ENCODE measurements around the gene PLXNA1. TPM values are rescaled to one million over a fixed set of nuclear protein-coding genes. Genes with fewer than 3 reads are reported as not detected.

PLXNA1 gene
- total and polyA plus RNA-seq, 2 experiments from 2014 or later = 11.0 to 73.5 TPM

GRCh38 chr3:126944089-126944965, 38.6 kb upstream of the PLXNA1 start (continued):
- TF ChIP-seq, protein P1, sequence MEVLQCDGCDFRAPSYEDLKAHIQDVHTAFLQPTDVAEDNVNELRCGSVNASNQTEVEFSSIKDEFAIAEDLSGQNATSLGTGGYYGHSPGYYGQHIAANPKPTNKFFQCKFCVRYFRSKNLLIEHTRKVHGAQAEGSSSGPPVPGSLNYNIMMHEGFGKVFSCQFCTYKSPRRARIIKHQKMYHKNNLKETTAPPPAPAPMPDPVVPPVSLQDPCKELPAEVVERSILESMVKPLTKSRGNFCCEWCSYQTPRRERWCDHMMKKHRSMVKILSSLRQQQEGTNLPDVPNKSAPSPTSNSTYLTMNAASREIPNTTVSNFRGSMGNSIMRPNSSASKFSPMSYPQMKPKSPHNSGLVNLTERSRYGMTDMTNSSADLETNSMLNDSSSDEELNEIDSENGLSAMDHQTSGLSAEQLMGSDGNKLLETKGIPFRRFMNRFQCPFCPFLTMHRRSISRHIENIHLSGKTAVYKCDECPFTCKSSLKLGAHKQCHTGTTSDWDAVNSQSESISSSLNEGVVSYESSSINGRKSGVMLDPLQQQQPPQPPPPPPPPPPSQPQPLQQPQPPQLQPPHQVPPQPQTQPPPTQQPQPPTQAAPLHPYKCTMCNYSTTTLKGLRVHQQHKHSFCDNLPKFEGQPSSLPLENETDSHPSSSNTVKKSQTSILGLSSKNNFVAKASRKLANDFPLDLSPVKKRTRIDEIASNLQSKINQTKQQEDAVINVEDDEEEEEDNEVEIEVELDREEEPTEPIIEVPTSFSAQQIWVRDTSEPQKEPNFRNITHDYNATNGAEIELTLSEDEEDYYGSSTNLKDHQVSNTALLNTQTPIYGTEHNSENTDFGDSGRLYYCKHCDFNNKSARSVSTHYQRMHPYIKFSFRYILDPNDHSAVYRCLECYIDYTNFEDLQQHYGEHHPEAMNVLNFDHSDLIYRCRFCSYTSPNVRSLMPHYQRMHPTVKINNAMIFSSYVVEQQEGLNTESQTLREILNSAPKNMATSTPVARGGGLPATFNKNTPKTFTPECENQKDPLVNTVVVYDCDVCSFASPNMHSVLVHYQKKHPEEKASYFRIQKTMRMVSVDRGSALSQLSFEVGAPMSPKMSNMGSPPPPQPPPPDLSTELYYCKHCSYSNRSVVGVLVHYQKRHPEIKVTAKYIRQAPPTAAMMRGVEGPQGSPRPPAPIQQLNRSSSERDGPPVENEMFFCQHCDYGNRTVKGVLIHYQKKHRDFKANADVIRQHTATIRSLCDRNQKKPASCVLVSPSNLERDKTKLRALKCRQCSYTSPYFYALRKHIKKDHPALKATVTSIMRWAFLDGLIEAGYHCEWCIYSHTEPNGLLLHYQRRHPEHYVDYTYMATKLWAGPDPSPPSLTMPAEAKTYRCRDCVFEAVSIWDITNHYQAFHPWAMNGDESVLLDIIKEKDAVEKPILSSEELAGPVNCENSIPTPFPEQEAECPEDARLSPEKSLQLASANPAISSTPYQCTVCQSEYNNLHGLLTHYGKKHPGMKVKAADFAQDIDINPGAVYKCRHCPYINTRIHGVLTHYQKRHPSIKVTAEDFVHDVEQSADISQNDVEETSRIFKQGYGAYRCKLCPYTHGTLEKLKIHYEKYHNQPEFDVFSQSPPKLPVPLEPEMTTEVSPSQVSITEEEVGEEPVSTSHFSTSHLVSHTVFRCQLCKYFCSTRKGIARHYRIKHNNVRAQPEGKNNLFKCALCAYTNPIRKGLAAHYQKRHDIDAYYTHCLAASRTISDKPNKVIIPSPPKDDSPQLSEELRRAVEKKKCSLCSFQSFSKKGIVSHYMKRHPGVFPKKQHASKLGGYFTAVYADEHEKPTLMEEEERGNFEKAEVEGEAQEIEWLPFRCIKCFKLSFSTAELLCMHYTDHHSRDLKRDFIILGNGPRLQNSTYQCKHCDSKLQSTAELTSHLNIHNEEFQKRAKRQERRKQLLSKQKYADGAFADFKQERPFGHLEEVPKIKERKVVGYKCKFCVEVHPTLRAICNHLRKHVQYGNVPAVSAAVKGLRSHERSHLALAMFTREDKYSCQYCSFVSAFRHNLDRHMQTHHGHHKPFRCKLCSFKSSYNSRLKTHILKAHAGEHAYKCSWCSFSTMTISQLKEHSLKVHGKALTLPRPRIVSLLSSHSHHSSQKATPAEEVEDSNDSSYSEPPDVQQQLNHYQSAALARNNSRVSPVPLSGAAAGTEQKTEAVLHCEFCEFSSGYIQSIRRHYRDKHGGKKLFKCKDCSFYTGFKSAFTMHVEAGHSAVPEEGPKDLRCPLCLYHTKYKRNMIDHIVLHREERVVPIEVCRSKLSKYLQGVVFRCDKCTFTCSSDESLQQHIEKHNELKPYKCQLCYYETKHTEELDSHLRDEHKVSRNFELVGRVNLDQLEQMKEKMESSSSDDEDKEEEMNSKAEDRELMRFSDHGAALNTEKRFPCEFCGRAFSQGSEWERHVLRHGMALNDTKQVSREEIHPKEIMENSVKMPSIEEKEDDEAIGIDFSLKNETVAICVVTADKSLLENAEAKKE (CRISPR knock-in tag; IDR thresholded peaks at IDR 0.05) = no peak
- TF ChIP-seq, protein P2, sequence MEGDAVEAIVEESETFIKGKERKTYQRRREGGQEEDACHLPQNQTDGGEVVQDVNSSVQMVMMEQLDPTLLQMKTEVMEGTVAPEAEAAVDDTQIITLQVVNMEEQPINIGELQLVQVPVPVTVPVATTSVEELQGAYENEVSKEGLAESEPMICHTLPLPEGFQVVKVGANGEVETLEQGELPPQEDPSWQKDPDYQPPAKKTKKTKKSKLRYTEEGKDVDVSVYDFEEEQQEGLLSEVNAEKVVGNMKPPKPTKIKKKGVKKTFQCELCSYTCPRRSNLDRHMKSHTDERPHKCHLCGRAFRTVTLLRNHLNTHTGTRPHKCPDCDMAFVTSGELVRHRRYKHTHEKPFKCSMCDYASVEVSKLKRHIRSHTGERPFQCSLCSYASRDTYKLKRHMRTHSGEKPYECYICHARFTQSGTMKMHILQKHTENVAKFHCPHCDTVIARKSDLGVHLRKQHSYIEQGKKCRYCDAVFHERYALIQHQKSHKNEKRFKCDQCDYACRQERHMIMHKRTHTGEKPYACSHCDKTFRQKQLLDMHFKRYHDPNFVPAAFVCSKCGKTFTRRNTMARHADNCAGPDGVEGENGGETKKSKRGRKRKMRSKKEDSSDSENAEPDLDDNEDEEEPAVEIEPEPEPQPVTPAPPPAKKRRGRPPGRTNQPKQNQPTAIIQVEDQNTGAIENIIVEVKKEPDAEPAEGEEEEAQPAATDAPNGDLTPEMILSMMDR (conservative IDR thresholded peaks at IDR 0.05; ENCODE audit: low read depth in 2 of 2) = no peak
- TF ChIP-seq, protein P3, sequence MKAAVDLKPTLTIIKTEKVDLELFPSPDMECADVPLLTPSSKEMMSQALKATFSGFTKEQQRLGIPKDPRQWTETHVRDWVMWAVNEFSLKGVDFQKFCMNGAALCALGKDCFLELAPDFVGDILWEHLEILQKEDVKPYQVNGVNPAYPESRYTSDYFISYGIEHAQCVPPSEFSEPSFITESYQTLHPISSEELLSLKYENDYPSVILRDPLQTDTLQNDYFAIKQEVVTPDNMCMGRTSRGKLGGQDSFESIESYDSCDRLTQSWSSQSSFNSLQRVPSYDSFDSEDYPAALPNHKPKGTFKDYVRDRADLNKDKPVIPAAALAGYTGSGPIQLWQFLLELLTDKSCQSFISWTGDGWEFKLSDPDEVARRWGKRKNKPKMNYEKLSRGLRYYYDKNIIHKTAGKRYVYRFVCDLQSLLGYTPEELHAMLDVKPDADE (IDR thresholded peaks at IDR 0.05) = no peak
- no peak for TF ChIP-seq NANOG (IDR thresholded peaks at IDR 0.05; ENCODE audit: borderline replicate concordance)
- TF ChIP-seq EZH2phosphoT487 (IDR thresholded peaks at IDR 0.05; ENCODE audit: unreplicated experiment) = no peak
- TF ChIP-seq EZH2 (IDR thresholded peaks at IDR 0.05; ENCODE audit: low read depth, unreplicated experiment) = no peak
- TF ChIP-seq JUNB (IDR thresholded peaks at IDR 0.05; ENCODE audit: unreplicated experiment) = no peak
- no peak for TF ChIP-seq REST (IDR thresholded peaks at IDR 0.05; ENCODE audit: unreplicated experiment)
- TF ChIP-seq POLR2AphosphoS5 (IDR thresholded peaks at IDR 0.05; ENCODE audit: low read depth) = no peak

Measured in GM23338 (cell line).